ENCODE results near the gene BCOR.

- TF ChIP-seq CTCF (IDR thresholded peaks at IDR 0.05), result no peak
- TF ChIP-seq POLR2A (IDR thresholded peaks at IDR 0.05), result no peak
These were observed 3.5 kb downstream of the BCOR start for GRCh38 chrX:40094041-40094899.
